ENCODE results near the gene MSI1. TPM values are rescaled to one million over a fixed set of nuclear protein-coding genes. Genes with fewer than 3 reads are reported as not detected.

Gene MSI1
- polyA plus RNA-seq, 4 donors: 0.54 to 10.8 (median 3.5) TPM

DNA sequence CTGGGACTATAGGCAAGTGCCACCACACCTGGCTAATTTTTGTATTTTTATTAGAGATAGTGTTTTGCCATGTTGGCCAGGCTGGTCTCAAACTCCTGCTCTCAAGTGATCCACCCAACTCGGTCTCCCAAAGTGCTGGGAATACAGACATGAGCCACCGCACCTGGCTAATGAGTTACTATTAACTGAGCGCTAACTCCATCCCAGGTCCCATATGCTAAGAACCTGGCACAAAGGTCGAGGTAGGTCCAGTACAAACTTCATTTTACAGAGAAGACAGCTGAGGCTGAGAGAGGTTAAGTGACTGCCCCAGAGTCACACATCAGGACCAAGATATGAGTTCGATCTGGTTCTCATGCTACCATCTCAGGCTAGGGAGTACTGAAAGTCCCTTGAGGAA, 36.9 kb downstream of the MSI1 start:
- Histone ChIP-seq H3K27me3 (ENCODE audit: control insufficient read depth in 3 of 3, insufficient read depth in 3 of 3, low read length in 3 of 3) (no peaks in the 10 kb centered on the region), H3K4me1 (ENCODE audit: control insufficient read depth in 3 of 3, insufficient read depth in 2 of 3, low read depth in 1 of 3, low read length in 2 of 3) (peaks cover 0 to 14% (median 6%) of the 10 kb centered on the region in 3 donors), H3K4me3 (ENCODE audit: low read depth in 1 of 3, low read length in 3 of 3) (no peak overlapping the region), H3K9me3 (ENCODE audit: control insufficient read depth in 2 of 2, insufficient read depth in 1 of 2, low read depth in 1 of 2, low read length in 1 of 2) (peaks cover 0 to 16% of the 10 kb centered on the region in 2 donors), H3K36me3 (ENCODE audit: control insufficient read depth in 3 of 3, insufficient read depth in 2 of 3, low read depth in 1 of 3, low read length in 3 of 3) (no peaks in the 10 kb centered on the region), H3K27ac (ENCODE audit: low read depth in 1 of 3, low read length in 2 of 3) (no peak overlapping the region)
- FAIRE-seq (no peak), DNase-seq (peak; percentile 35 to 87)
- WGBS, 3 donors: 14 to 68% (median 38%) methylated on average over 5 of the region's 5 CpGs

DNA sequence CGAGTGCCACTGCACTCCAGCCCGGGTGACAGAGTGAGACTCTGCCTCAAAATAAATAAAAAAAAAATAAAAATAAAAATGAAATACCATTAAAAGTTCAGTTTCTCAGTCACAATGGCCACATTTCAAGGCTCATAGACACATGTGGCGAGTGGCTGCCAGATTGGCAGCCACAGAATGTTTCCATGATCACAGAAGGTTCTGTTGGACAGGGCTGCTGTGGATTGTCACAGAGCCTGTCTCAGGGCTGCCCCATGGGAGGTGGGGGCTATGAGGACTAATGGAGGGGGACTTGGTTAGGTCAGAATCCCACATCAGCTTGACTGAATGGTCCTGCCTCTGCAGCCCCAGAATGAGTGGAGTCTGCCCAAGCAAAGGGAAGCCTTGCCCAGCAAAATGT, 37.6 kb downstream of the MSI1 start:
- Histone ChIP-seq H3K27ac (ENCODE audit: low read depth in 1 of 3, low read length in 2 of 3) (no peak overlapping the region), H3K4me1 (ENCODE audit: control insufficient read depth in 3 of 3, insufficient read depth in 2 of 3, low read depth in 1 of 3, low read length in 2 of 3) (peaks cover 0 to 14% (median 6%) of the 10 kb centered on the region in 3 donors), H3K27me3 (ENCODE audit: control insufficient read depth in 3 of 3, insufficient read depth in 3 of 3, low read length in 3 of 3) (no peaks in the 10 kb centered on the region), H3K4me3 (ENCODE audit: low read depth in 1 of 3, low read length in 3 of 3) (no peak overlapping the region), H3K9me3 (ENCODE audit: control insufficient read depth in 2 of 2, insufficient read depth in 1 of 2, low read depth in 1 of 2, low read length in 1 of 2) (peaks cover 0 to 9% of the 10 kb centered on the region in 2 donors), H3K36me3 (ENCODE audit: control insufficient read depth in 3 of 3, insufficient read depth in 2 of 3, low read depth in 1 of 3, low read length in 3 of 3) (no peaks in the 10 kb centered on the region)
- no peak for FAIRE-seq
- DNase-seq: no peak
- WGBS, 3 donors: 64 to 71% (median 69%) methylated on average over 3 of the region's 3 CpGs

DNA sequence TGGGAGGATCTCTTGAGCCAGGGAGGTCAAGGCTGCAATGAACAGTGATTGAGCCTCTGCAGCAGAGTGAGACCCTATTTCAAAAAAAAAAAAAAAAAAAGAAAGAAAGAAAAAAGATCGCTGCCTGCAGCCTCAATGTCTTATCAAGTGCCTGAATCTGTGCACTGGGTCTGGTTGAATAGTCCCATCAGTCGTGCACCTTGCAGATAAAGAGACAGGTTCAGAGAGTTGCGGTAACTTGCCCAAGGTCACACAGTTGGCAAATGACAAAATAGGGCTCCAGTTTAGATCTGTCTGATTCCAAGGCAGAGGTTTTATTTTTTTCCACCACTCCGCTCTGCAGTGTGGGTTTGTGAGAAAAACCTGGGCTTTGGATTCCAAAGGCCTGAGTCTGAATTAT, 40.7 kb downstream of the MSI1 start:
- Histone ChIP-seq H3K4me3 (ENCODE audit: low read depth in 1 of 3, low read length in 3 of 3) (no peak overlapping the region), H3K36me3 (ENCODE audit: control insufficient read depth in 3 of 3, insufficient read depth in 2 of 3, low read depth in 1 of 3, low read length in 3 of 3) (no peaks in the 10 kb centered on the region), H3K4me1 (ENCODE audit: control insufficient read depth in 3 of 3, insufficient read depth in 2 of 3, low read depth in 1 of 3, low read length in 2 of 3) (peaks cover 0 to 25% (median 6%) of the 10 kb centered on the region in 3 donors), H3K9me3 (ENCODE audit: control insufficient read depth in 2 of 2, insufficient read depth in 1 of 2, low read depth in 1 of 2, low read length in 1 of 2) (no peaks in the 10 kb centered on the region), H3K27me3 (ENCODE audit: control insufficient read depth in 3 of 3, insufficient read depth in 3 of 3, low read length in 3 of 3) (no peaks in the 10 kb centered on the region), H3K27ac (ENCODE audit: low read depth in 1 of 3, low read length in 2 of 3) (no peak overlapping the region)
- FAIRE-seq: no peak
- DNase-seq: no peak
- 72 to 80% (median 79%) methylated on average over 4 of the region's 4 CpGs for WGBS, 3 donors

DNA sequence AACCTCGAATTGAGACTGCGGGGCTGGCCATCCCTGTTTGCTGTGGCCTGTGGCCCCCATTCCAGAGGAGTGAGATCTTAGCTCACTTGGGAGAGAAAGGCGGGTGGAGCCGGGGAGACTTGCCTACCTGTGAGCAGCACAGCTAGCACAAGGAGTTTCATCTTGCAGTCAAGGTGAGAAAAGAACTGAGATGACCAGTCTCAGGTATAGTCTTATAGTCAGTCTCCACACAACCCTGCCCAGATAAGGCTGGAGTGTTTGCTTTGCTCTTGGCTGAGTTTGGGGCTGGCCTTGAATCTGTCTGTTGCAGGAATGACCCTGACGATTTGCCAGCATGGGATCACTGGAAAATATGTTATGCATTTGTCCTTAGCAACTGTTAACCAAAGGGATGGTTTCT, 41.4 kb downstream of the MSI1 start, which contains the start of gene PLA2G1B:
PLA2G1B (minus strand) TSS at position 187 of the 400 bp plus-strand sequence; CDS start at position 161, 26 bp downstream.
- peaks cover 0 to 27% (median 5%) of the 10 kb centered on the region in 3 donors for H3K4me1 ChIP-seq (ENCODE audit: control insufficient read depth in 3 of 3, insufficient read depth in 2 of 3, low read depth in 1 of 3, low read length in 2 of 3)
- H3K36me3 ChIP-seq (ENCODE audit: control insufficient read depth in 3 of 3, insufficient read depth in 2 of 3, low read depth in 1 of 3, low read length in 3 of 3): no peaks in the 10 kb centered on the region
- no peak within 1 kb of the TSS for H3K27ac ChIP-seq (ENCODE audit: low read depth in 1 of 3, low read length in 2 of 3)
- H3K9me3 ChIP-seq (ENCODE audit: control insufficient read depth in 2 of 2, insufficient read depth in 1 of 2, low read depth in 1 of 2, low read length in 1 of 2): no peaks in the 10 kb centered on the region
- no peak for DNase-seq
- WGBS, 3 donors: 65 to 75% (median 65%) methylated on average over 5 of the region's 5 CpGs
- H3K27me3 ChIP-seq (ENCODE audit: control insufficient read depth in 3 of 3, insufficient read depth in 3 of 3, low read length in 3 of 3): no peaks in the 10 kb centered on the region
- no peak for FAIRE-seq
- H3K4me3 ChIP-seq (ENCODE audit: low read depth in 1 of 3, low read length in 3 of 3): no peak within 1 kb of the TSS

DNA sequence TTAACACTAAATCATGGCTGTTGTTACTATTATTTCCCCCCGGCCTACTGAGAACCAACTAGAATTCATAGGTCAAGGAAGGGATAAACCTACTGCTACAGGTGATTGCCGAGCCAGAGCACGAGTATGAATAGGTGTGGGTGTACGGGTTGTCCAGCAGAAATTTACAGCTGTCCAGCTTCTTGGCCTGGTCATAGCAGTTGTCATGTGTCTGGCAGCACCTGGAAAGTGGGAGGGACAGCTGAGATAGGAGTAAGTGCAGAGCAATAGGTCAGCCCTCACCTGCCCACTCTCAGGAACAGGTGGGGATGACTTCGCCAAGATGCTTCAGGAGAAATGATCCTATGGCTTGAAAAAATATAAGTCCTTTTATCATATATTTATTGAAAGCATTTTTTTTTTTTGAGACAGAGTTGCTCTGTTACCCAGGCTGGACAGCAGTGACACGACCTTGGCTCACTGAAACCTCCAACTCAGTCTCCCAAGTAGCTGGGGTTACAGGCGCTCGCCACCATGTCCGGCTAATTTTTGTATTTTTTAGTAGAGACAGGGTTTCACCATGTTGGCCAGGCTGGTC, 44.0 kb downstream of the MSI1 start:
- peak in 1 of 2 donors; percentile 12 for DNase-seq
- H3K27ac ChIP-seq (ENCODE audit: low read depth in 1 of 3, low read length in 2 of 3): no peak overlapping the region
- H3K9me3 ChIP-seq (ENCODE audit: control insufficient read depth in 2 of 2, insufficient read depth in 1 of 2, low read depth in 1 of 2, low read length in 1 of 2): no peaks in the 10 kb centered on the region
- no peak overlapping the region for H3K4me3 ChIP-seq (ENCODE audit: low read depth in 1 of 3, low read length in 3 of 3)
- FAIRE-seq: no peak
- no peaks in the 10 kb centered on the region for H3K36me3 ChIP-seq (ENCODE audit: control insufficient read depth in 3 of 3, insufficient read depth in 2 of 3, low read depth in 1 of 3, low read length in 3 of 3)
- 55 to 69% (median 58%) methylated on average over 9 of the region's 9 CpGs for WGBS, 3 donors
- H3K4me1 ChIP-seq (ENCODE audit: control insufficient read depth in 3 of 3, insufficient read depth in 2 of 3, low read depth in 1 of 3, low read length in 2 of 3): peaks cover 0 to 40% (median 4%) of the 10 kb centered on the region in 3 donors
- no peaks in the 10 kb centered on the region for H3K27me3 ChIP-seq (ENCODE audit: control insufficient read depth in 3 of 3, insufficient read depth in 3 of 3, low read length in 3 of 3)

DNA sequence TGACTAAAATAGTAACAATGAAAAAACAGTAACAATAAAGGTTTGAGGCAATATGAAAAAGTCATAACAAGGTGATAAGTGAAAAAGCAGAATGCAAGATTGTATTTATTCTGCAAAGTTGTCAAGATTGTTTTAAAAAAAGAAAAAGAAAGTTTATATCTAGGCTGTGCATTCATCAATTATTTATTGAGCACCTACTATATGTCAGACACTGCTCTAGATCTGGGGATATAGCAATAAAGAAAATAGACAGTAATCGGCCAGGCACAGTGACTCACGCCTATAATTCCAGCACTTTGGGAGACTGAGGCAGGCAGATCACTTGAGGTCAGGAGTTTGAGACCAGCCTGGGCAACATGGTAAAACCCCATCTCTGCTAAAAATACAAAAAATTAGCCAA, 45.2 kb downstream of the MSI1 start:
- peaks cover 0 to 42% (median 4%) of the 10 kb centered on the region in 3 donors for H3K4me1 ChIP-seq (ENCODE audit: control insufficient read depth in 3 of 3, insufficient read depth in 2 of 3, low read depth in 1 of 3, low read length in 2 of 3)
- no peak overlapping the region for H3K27ac ChIP-seq (ENCODE audit: low read depth in 1 of 3, low read length in 2 of 3)
- H3K36me3 ChIP-seq (ENCODE audit: control insufficient read depth in 3 of 3, insufficient read depth in 2 of 3, low read depth in 1 of 3, low read length in 3 of 3): no peaks in the 10 kb centered on the region
- no peak for FAIRE-seq
- no peak for DNase-seq
- H3K9me3 ChIP-seq (ENCODE audit: control insufficient read depth in 2 of 2, insufficient read depth in 1 of 2, low read depth in 1 of 2, low read length in 1 of 2): no peaks in the 10 kb centered on the region
- no peaks in the 10 kb centered on the region for H3K27me3 ChIP-seq (ENCODE audit: control insufficient read depth in 3 of 3, insufficient read depth in 3 of 3, low read length in 3 of 3)
- 81 to 96% (median 89%) methylated on average over 2 of the region's 2 CpGs for WGBS, 3 donors
- no peak overlapping the region for H3K4me3 ChIP-seq (ENCODE audit: low read depth in 1 of 3, low read length in 3 of 3)

DNA sequence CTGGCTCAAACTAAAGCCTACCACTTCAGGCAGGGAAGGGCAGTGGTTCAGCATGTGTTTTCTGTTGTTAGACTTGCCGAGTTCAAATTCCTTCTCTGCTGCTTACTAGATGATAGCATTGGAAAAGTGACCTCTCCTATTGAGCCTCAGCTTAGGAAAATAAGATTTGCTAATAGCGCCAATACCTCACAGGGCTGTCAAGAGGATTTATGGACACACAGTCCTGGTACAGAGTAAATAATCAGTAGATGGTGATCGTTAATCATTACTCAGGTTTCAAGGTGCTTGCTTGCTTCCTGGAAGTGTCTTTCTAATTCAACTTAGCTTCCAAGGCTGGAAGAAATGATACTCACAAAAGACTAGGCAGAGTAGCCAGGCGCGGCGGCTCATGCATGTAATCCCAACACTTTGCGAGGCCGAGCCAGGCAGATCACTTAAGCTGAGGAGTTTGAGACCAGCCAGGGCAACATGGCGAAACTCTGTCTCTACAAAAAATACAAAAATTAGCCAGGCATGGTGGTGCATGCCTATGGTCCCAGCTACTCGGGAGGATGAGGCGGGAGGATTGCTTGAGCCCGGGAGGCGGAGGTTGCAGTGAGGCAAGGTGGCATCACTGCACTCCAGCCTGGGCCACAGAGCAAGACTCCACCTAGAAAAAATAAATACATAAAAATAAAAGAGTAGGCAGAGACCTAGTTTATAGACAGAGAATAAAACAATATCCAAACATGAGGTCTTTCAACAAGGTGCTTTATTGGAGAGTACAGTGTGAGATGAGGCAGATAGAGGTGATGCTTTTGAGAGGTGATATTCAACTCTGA, 47.4 kb downstream of the MSI1 start:
- Histone ChIP-seq H3K27me3 (ENCODE audit: control insufficient read depth in 3 of 3, insufficient read depth in 3 of 3, low read length in 3 of 3) (no peaks in the 10 kb centered on the region), H3K9me3 (ENCODE audit: control insufficient read depth in 2 of 2, insufficient read depth in 1 of 2, low read depth in 1 of 2, low read length in 1 of 2) (peaks cover 0 to 3% of the 10 kb centered on the region in 2 donors), H3K4me3 (ENCODE audit: low read depth in 1 of 3, low read length in 3 of 3) (no peak overlapping the region), H3K4me1 (ENCODE audit: control insufficient read depth in 3 of 3, insufficient read depth in 2 of 3, low read depth in 1 of 3, low read length in 2 of 3) (peaks cover 0 to 43% (median 4%) of the 10 kb centered on the region in 3 donors), H3K36me3 (ENCODE audit: control insufficient read depth in 3 of 3, insufficient read depth in 2 of 3, low read depth in 1 of 3, low read length in 3 of 3) (no peaks in the 10 kb centered on the region), H3K27ac (ENCODE audit: low read depth in 1 of 3, low read length in 2 of 3) (peak overlapping the region; percentile 76 to 92 (median 78))
- FAIRE-seq: no peak
- DNase-seq: peak; percentile 95 to 98
- 14 to 55% (median 40%) methylated on average over 13 of the region's 13 CpGs for WGBS, 3 donors

DNA sequence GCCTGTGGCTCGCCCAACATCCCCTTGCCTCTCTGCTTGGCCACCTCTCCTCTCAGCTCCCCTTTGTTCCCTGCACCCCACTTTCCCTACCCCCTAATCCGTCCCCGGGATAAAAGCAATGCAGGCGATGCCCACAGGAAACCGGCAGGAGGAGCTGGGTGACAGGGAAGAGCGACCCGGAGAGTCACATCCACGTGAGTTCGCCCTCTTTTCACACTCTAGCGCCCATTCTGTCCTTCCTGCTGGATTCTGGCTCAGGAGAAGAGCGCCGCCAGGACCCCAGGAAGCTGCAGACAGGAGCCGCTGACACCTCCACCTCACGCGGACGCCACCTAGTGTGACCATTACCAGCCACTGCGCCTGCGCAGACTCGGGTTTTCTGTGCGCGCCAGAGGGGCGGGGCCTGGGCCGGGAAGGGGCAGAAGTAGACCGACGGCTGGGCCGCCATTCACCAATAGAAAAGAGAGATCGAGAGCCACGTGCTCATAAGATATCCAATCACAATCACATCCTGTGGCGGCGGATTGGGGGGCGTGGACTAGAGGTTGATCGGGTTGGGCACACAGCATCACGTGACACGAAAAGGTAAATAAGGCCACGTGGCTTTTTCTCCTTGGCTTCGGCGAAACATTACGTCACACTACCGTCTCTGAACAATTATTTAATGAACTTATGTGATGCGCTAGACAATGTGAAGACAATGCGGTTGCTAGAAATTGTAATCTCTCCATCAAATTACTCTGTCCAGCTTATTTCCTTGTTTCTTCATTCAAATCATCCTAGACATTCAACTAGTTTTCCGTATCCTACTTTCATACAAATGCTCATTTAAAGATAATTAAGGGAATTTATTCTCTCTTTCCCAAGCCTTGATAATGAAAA, 51.5 kb downstream of the MSI1 start:
- 2% methylated on average over 42 of the region's 42 CpGs for WGBS, 3 donors
- Histone ChIP-seq H3K27me3 (ENCODE audit: control insufficient read depth in 3 of 3, insufficient read depth in 3 of 3, low read length in 3 of 3) (no peaks in the 10 kb centered on the region), H3K36me3 (ENCODE audit: control insufficient read depth in 3 of 3, insufficient read depth in 2 of 3, low read depth in 1 of 3, low read length in 3 of 3) (peaks cover 0 to 3% (median 0%) of the 10 kb centered on the region in 3 donors), H3K9me3 (ENCODE audit: control insufficient read depth in 2 of 2, insufficient read depth in 1 of 2, low read depth in 1 of 2, low read length in 1 of 2) (peaks cover 0 to 3% of the 10 kb centered on the region in 2 donors), H3K4me3 (ENCODE audit: low read depth in 1 of 3, low read length in 3 of 3) (peak overlapping the region; percentile 24 to 66 (median 58)), H3K27ac (ENCODE audit: low read depth in 1 of 3, low read length in 2 of 3) (peak overlapping the region; percentile 87 to 96 (median 94)), H3K4me1 (ENCODE audit: control insufficient read depth in 3 of 3, insufficient read depth in 2 of 3, low read depth in 1 of 3, low read length in 2 of 3) (peaks cover 0 to 28% (median 4%) of the 10 kb centered on the region in 3 donors)
- peak; percentile 84 for FAIRE-seq
- peak; percentile 99 to 100 for DNase-seq

Measured in small intestine (tissue), 7 donors.